Measurements from ENCODE around the gene VAPA.

- no peak for TF ChIP-seq EP300 (IDR thresholded peaks at IDR 0.05)
- TF ChIP-seq, protein P1, sequence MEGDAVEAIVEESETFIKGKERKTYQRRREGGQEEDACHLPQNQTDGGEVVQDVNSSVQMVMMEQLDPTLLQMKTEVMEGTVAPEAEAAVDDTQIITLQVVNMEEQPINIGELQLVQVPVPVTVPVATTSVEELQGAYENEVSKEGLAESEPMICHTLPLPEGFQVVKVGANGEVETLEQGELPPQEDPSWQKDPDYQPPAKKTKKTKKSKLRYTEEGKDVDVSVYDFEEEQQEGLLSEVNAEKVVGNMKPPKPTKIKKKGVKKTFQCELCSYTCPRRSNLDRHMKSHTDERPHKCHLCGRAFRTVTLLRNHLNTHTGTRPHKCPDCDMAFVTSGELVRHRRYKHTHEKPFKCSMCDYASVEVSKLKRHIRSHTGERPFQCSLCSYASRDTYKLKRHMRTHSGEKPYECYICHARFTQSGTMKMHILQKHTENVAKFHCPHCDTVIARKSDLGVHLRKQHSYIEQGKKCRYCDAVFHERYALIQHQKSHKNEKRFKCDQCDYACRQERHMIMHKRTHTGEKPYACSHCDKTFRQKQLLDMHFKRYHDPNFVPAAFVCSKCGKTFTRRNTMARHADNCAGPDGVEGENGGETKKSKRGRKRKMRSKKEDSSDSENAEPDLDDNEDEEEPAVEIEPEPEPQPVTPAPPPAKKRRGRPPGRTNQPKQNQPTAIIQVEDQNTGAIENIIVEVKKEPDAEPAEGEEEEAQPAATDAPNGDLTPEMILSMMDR (IDR thresholded peaks at IDR 0.05): no peak
Measured at GRCh38 chr18:9959564-9959963, 45.7 kb downstream of the VAPA start.

Data from sigmoid colon (tissue), 4 donors.